Testis (tissue), 2 donors: ENCODE measurements around the gene GRM4.

Experiments used
- CTCF ChIP-seq, 3 experiments: fragments of 450-650 bp in 2 of 3; fragments of 200-600 bp in 1 of 3; sonication (generic) in 1 of 3; IDR thresholded peaks; one replicate each; pipeline ENCODE4 v1.5.1; 2016 to 2019; ENCODE audit warnings: antibody characterized with exemption in 3 of 3, mild to moderate bottlenecking in 2 of 3, moderate library complexity in 1 of 3
- POLR2A ChIP-seq: fragments of 450-650 bp; IDR thresholded peaks from one replicate; pipeline ENCODE4 v1.6.1; 2017; ENCODE audit warnings: antibody characterized with exemption, mild to moderate bottlenecking, moderate library complexity

GRCh38 chr6:34075906-34076305 is 70.0 kb downstream of the GRM4 start:
- TF ChIP-seq CTCF (IDR thresholded peaks at IDR 0.05), result no peak
- no peak for TF ChIP-seq POLR2A
